Measurements from ENCODE around the gene VDAC2.

The VDAC2 gene

DNA sequence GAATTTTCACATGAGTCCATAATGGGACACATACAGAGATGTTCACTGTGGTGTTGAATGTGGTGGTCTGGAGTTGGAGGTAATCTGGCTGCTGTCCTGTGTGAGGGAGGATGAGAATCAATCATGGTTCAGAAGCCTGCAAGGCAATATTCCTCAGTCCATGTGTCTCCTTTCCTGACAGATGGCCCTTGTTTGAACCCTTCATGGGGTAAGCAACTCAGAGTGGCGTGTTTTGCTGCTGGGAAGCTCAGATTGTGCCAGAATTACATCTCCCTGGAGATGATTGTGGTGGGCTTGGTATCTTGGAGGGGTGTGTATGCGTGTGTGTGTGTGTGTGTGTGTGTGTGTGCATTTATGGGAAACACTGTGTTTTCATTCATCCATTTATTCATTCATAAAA lies 69.6 kb downstream of the VDAC2 start:
- no peak for TF ChIP-seq CTCF (IDR thresholded peaks at IDR 0.05; ENCODE audit: low read depth, low read length)
- H3K4me3 ChIP-seq (ENCODE audit: low read depth, low read length): no peak overlapping the region

Data from WI38 (cell line).